Esophagus muscularis mucosa (tissue), 3 donors: ENCODE results near the gene MBTPS1.

Source experiments
- CTCF ChIP-seq, 3 experiments: fragments of 200-600 bp in 2 of 3; fragments of 450-650 bp in 1 of 3; sonication (generic) in 2 of 3; IDR thresholded peaks; one replicate each; pipeline ENCODE4 v1.5.1; 2017 to 2019; ENCODE audit warnings: antibody characterized with exemption in 3 of 3, mild to moderate bottlenecking in 2 of 3, moderate library complexity in 1 of 3
- POLR2A ChIP-seq: fragments of 450-650 bp; IDR thresholded peaks from one replicate; pipeline ENCODE4 v1.6.1; 2017; ENCODE audit warnings: antibody characterized with exemption, moderate library complexity, mild to moderate bottlenecking, low read depth

- no peak for TF ChIP-seq CTCF (IDR thresholded peaks at IDR 0.05)
- no peak for TF ChIP-seq POLR2A
Observed at GRCh38 chr16:84054271-84054670, 62.5 kb downstream of the MBTPS1 start.
